GM19438 (cell line): ENCODE measurements around the gene HPCAL4.

Experiments
- ATAC-seq: cut with Tn5 transposase; IDR thresholded peaks from one replicate; pipeline ENCODE4 v1.9.1; 2021; ENCODE audit warnings: low read depth; ENCODE audit not compliant: unreplicated experiment

The HPCAL4 gene

GRCh38 chr1:39704757-39705156, 13.5 kb upstream of the HPCAL4 start:
- ATAC-seq: no peak

DNA sequence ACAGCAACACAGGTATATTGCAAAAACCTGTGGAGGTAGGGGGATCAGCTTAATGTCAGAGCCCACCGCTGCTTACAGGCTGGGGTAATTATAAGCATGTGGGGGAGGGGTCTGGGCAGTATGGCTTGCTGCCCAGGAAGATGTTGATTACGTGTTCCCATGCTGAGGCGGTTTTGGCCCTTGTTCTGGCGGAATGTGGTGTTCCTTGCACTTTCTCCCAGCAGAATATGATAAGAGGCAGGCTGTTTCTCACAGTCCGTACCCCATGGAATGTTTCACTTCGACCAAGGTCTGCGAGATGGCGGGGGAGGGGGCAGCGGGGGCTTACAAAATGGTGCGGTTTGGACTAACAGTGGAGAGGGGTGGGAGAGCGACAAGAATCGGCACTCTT, 9.8 kb upstream of the HPCAL4 start:
- no peak for ATAC-seq

GRCh38 chr1:39700348-39700747, 9.1 kb upstream of the HPCAL4 start:
- no peak for ATAC-seq

DNA sequence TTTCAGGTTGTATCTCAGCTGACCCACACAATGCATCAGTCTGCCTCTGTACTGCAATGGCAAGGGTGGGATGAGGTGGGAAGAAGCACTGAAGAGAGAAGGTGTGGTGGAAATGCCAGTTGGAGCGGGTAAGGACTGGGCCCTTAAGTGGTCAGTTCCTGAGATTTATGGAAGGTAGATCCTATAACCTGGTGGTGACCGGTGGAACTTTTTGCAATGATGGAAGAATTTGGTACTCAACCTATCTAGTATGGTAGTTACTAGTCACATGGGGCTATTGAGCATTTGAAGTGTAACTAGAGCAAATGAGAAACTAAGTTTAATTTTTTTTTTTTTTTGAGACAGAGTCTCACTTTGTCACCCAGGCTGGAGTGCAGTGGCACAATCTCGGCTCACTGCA, 8.2 kb upstream of the HPCAL4 start:
- ATAC-seq: no peak

DNA sequence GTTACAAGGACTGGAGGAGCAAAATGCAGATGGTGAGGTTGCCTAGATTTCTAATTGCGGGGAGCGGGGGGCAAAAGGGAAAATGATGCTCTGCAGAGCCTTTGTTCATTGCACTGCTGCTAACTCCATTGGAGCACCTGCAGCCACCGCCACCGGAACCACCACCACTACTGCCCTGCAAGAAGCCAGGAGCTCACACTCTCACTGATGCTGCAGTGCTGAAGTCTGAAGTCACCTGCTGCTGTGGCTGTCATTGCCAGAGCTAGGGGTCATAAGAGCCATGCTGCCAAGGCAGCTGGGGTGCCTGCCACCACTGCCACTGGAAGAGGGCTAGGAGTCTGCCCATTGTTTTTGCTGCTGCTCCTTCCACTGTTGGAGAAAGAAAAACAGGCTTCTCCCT, 7.3 kb upstream of the HPCAL4 start:
- ATAC-seq: no peak

DNA sequence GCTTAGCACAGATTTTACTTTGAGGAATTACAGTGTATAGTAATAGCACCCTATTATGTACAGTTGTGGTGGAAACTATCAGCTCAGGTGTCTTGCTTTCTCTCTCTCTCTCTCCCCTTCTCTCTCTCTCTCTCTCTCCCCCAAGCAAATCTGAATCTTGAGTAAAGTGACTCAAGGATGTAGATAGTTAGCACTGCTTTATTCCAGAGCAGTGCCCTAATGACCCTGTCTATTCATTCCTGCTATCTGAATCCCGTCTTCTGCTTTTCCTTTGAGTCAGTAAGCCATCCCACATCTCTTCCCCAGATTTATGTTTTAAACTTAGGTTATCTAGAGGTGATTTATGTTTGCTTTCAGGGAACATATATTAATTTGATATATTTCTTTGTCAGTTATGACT, 5.2 kb upstream of the HPCAL4 start:
- no peak for ATAC-seq

- no peak for ATAC-seq
Measured at GRCh38 chr1:39695016-39695415, 3.8 kb upstream of the HPCAL4 start.

DNA sequence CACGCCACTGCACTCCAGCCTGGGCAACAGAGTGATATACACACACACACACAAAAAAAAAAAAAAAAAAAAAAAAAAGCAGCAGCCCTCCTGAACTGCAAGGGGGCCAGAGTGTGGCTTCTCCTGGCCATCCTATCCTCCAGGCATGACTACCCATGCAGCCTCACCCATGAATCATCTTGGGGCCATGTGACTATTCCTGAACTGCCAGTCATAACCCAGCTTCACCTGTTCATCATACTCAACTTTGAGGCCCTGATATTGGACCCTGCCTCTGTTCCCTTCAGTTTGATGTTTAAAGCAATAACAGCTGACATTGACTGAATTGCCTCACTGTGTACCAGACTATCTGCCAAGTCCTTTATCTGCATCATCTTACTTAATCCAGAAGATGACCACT, 2.8 kb upstream of the HPCAL4 start:
- no peak for ATAC-seq

GRCh38 chr1:39692152-39693074, 1.2 kb upstream of the HPCAL4 start:
- no peak for ATAC-seq

GRCh38 chr1:39690794-39691382, 345 bp downstream of the HPCAL4 start:
- ATAC-seq: no peak

- no peak for ATAC-seq
Measured at GRCh38 chr1:39690225-39690624, 1.0 kb downstream of the HPCAL4 start.

DNA sequence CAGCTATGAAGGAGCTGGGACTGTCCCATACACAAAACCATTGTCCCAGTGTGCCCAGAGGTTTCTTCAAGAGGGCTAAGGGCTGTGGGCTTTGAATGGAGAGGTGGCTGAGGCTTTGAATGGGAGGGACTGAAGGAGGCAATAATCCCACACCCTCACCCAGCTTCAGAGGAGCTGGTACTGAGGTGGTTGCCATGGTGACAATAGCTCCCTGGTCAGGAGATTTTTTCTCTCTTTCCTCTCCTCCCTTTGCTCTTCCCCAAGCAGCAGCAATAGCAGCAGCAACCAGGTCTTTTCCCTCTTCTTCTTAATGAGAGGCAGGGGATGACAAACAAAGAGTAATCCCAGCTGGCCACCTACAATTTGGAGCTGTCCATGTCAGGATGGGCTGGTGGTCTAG, 1.6 kb downstream of the HPCAL4 start:
- ATAC-seq: no peak

- no peak for ATAC-seq
Measured at GRCh38 chr1:39689214-39689613, 2.0 kb downstream of the HPCAL4 start.

DNA sequence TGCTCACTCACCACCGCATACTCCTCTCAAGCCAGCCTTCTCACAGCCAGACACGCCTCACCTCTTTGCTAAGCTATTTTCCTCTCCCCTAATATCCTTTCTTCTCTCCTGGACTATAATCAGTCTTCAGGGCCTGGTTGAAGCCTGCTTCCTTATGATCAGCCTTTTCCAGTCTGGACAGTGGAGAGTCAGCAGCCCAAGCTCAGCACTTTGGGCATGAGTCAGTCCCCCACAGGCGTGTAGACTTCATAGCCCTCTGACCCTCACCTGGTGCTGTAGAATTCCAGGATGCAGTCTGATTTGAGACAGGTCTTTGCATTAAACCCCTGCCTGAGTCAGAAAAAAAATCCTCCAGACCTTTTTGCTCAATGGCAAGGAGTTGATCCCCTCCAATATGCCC, 2.5 kb downstream of the HPCAL4 start:
- no peak for ATAC-seq

- ATAC-seq: no peak
Measured at GRCh38 chr1:39687243-39687642, 4.0 kb downstream of the HPCAL4 start.

DNA sequence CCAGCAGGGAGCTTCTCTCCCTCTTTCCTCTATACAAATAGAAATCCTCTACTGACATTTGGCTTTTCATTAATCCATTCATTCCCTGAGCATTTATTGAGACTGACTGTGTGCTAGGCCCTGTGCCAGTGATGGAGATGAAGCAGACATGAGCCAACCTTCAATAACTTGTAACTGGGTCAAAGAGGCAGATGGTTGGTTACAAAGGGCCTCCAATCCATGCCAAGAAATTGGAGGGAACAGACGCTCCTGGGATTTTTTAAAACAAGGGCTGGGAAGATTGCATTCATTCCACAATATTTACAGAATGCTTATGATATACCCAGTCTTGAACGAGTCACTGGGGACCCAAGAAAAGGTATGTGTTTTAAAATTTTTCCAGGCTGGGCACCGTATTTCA, 6.2 kb downstream of the HPCAL4 start:
- ATAC-seq: no peak

DNA sequence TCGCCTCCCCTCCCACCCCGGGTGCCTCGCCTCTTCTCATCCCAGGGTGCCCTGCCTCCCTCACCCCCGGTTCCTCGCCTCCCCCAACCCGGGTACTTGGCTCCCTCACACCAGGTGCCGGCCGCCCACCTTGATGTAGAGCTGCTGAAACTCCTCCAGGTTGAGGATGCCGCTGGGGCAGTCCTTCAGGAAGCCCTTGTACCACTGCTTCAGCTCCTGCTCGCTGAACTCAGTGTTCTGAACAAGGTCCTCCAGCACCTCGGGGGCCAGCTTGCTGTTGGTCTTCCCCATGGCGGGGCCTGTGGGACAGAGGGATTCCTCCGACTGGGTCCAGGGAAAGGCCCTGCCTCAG, 6.9 kb downstream of the HPCAL4 start:
- no peak for ATAC-seq

DNA sequence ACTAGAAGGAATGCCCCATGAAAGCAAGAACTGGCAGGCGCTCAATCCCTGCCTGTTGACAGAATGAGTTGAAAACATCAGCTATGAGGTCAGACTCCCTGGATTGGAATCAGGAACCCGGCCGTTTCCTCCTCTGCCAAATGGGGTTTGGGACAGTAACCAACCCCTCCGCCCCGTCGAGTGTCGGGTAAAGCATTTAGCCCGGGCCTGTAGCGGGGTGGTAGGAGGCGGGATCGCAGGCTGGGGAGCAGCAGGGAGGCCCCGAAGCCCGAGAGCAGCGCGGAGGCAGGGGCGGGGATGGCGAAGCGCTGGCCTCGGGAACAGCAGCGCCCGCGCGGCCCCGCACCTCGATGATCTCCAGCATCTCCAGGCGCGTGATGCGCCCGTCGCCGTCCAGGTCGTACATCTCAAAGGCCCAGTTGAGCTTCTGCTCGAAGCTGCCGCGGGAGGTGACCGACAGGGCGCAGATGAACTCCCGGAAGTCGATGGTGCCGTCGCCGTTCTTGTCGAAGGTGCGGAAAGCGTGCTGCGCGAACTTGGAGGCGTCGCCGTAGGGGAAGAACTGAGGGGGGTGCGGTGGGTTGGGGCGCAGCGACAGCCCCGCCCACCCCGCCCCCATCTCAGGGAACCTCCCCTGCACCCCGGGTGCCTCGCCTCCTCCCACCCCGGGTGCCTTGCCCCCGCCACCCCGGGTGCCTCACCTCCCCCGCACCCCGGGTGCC, 7.5 kb downstream of the HPCAL4 start:
- no peak for ATAC-seq

DNA sequence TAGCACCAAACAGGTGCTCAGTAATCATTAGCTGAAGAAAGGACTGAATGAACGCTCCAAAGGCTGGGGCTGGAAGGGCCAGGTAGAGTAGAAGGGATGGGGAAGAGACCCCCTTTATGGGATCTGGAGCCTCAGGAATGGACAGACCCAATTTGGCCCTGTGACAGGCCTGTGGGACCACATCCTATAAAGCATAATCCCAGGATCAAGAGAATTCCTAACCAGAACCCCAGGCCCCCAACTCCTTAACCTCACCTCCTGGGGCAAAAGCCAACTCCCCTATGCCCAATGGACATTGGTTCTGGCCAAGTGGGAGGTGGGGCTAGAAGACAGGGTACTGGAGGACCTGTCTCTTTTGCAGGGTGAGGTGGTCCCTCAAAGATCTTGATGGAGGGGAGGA, 9.2 kb downstream of the HPCAL4 start:
- ATAC-seq: no peak

DNA sequence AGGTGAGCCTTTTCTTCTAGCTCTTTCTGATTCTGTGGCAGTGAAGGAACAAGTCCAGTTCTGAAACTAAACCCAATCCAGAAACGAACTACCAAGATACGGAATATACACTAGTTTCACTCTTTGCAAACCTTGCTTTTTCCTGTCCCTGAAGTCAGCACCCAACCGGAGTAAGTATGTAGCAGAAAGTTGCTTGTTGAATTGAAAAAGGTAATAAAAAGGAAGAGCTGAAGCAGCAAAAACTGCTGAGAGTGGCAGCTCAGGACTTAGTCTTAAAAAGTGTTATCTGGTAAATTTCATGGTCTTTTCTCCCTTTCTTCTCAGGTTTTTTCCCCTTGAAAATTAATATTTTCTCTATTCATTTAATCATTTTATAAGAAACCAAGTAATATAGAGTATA, 9.9 kb downstream of the HPCAL4 start:
- no peak for ATAC-seq

GRCh38 chr1:39680751-39681150, 10.5 kb downstream of the HPCAL4 start:
- ATAC-seq: no peak

DNA sequence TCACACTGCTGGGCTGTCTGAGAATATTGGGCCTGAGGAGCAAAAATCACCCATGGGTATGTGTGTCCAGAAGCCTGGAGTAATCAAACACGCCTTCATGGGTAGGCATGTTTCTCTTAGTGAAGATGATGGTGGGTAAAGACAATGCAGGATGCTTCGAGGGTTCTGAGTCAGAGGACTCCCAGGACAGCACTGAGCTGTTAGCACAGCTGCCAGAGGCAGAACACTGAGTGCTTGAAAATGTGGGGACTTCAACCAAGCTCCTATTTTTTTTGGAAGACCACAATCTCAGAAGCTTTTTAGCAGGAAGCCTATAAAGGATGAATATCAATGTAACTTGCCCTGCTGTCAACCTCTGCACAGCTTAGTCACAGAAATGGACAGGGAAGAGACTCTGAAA, 11.4 kb downstream of the HPCAL4 start:
- ATAC-seq: no peak
